ENCODE results near the gene BMX.

The BMX gene

GRCh38 chrX:15507005-15507404 is 6.4 kb downstream of the BMX start:
- no peak for DNase-seq (ENCODE audit: low spot score)

GRCh38 chrX:15509845-15510244 is 9.2 kb downstream of the BMX start:
- no peak for DNase-seq (ENCODE audit: low spot score)

- DNase-seq (ENCODE audit: low spot score) = no peak
These were observed 11.0 kb downstream of the BMX start for GRCh38 chrX:15511563-15511962.

GRCh38 chrX:15512401-15512965 is 11.9 kb downstream of the BMX start:
- DNase-seq (ENCODE audit: low spot score) = no peak

GRCh38 chrX:15514279-15514678 is 13.7 kb downstream of the BMX start:
- no peak for DNase-seq (ENCODE audit: low spot score)

- DNase-seq (ENCODE audit: low spot score) = no peak
These were observed 15.3 kb downstream of the BMX start for GRCh38 chrX:15515931-15516330.

- DNase-seq (ENCODE audit: low spot score) = no peak
These were observed 21.9 kb downstream of the BMX start for GRCh38 chrX:15522464-15522863.

- no peak for DNase-seq (ENCODE audit: low spot score)
These were observed 22.5 kb downstream of the BMX start for GRCh38 chrX:15523088-15523487.

- DNase-seq (ENCODE audit: low spot score) = no peak
These were observed 23.8 kb downstream of the BMX start for GRCh38 chrX:15524417-15524816.

- no peak for DNase-seq (ENCODE audit: low spot score)
These were observed 25.2 kb downstream of the BMX start for GRCh38 chrX:15525664-15526416.

GRCh38 chrX:15529165-15529564 is 28.6 kb downstream of the BMX start:
- DNase-seq (ENCODE audit: low spot score) = no peak

GRCh38 chrX:15530318-15530717 is 29.7 kb downstream of the BMX start:
- no peak for DNase-seq (ENCODE audit: low spot score)

- no peak for DNase-seq (ENCODE audit: low spot score)
These were observed 46.1 kb downstream of the BMX start for GRCh38 chrX:15546745-15547144.

- no peak for DNase-seq (ENCODE audit: low spot score)
These were observed 46.7 kb downstream of the BMX start for GRCh38 chrX:15547356-15547755.

GRCh38 chrX:15549189-15550012 is 48.8 kb downstream of the BMX start:
- DNase-seq (ENCODE audit: low spot score) = no peak

GRCh38 chrX:15559227-15559626 is 58.6 kb downstream of the BMX start:
- no peak for DNase-seq (ENCODE audit: low spot score)

GRCh38 chrX:15560924-15561323 is 60.3 kb downstream of the BMX start:
- DNase-seq (ENCODE audit: low spot score) = no peak

- DNase-seq (ENCODE audit: low spot score) = no peak
These were observed 62.4 kb downstream of the BMX start for GRCh38 chrX:15563056-15563455.

- no peak for DNase-seq (ENCODE audit: low spot score)
These were observed 64.5 kb downstream of the BMX start for GRCh38 chrX:15564981-15565579.

GRCh38 chrX:15566244-15566643 is 65.6 kb downstream of the BMX start:
- DNase-seq (ENCODE audit: low spot score) = no peak

- DNase-seq (ENCODE audit: low spot score) = no peak
These were observed 66.7 kb downstream of the BMX start for GRCh38 chrX:15567267-15567666.

GRCh38 chrX:15567886-15568616 is 67.4 kb downstream of the BMX start:
- DNase-seq (ENCODE audit: low spot score) = no peak

Measured in CD4-positive, alpha-beta T cell treated with Interleukin-15 for 4 hours (primary cell).